ENCODE results near the gene PDLIM5. TPM values are rescaled to one million over a fixed set of nuclear protein-coding genes. Genes with fewer than 3 reads are reported as not detected.

Gene PDLIM5
- total and polyA plus RNA-seq, 2 of the 8 experiments (the other 6 are each of a cell fraction or from before 2014, with no cell fraction given): 37.3 to 62.1 TPM

DNA sequence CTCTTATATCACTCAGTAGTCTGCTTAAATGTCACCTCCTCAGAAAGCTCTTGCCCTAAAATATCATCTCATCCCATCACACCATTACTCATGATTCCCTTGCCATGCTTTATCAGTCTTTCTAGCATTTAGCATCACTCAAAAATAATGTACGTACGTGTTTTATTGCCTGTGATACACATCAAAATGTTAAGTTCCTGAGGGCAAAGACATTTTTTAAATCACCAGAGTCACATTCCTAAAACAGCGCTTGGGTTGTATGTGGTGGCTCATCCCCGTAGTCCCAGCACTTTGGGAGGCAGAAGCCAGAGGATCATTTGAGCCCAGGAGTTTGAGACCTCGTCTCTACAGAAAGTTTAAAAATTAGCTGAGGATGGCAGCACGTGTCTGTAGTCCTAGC, 21.3 kb upstream of the PDLIM5 start:
- WGBS, 2 experiments (ENCODE audit: extremely low coverage in 1 of 2, insufficient coverage in 1 of 2, insufficient read length in 1 of 2, insufficient replicate concordance in 2 of 2, low coverage in 1 of 2, low lambda C conversion rate in 2 of 2, missing lambda C conversion rate in 1 of 2): 82% methylated on average over 6 of the region's 6 CpGs; no CpG with 5 or more reads in 1 of the 2 experiments
- no peak overlapping the region for H4K5ac ChIP-seq (ENCODE audit: insufficient read length, low read depth, low read length)
- no peak overlapping the region for H4K8ac ChIP-seq (ENCODE audit: extremely low read depth, insufficient read depth, low read length)
- H2AFZ ChIP-seq (ENCODE audit: low read length): no peak overlapping the region
- no peak overlapping the region for H3K27ac ChIP-seq (ENCODE audit: low read depth, low read length)
- POLR2A ChIA-PET (ENCODE audit: partially characterized antibody): no interaction called here
- no peak overlapping the region for H3K14ac ChIP-seq (ENCODE audit: insufficient read length)
- H3K4ac ChIP-seq (replicated peaks; ENCODE audit: insufficient read length, low read depth, low read length): no peak overlapping the region
- no peak overlapping the region for H2BK120ac ChIP-seq (replicated peaks; ENCODE audit: low read depth, low read length)
- H3K4me3 ChIP-seq (ENCODE audit: extremely low read depth in 1 of 4, insufficient read depth in 2 of 4, low read depth in 3 of 4, low read length in 4 of 4): no peak overlapping the region
- H4K20me1 ChIP-seq (replicated peaks in 1 of 2; ENCODE audit: control insufficient read depth in 1 of 2, insufficient read depth in 2 of 2, low read length in 2 of 2): no peaks in the 10 kb centered on the region
- no peak overlapping the region for H2BK12ac ChIP-seq (ENCODE audit: low read depth, low read length)
- no peak overlapping the region for H4K91ac ChIP-seq (replicated peaks; ENCODE audit: insufficient read length, low read length)
- no peak for DNase-seq (ENCODE audit: low read depth in 1 of 2, low spot score in 2 of 2)
- FAIRE-seq: no peak
- H3K79me2 ChIP-seq (ENCODE audit: control insufficient read depth in 1 of 2, insufficient read depth in 2 of 2, low read length in 2 of 2): no peaks in the 10 kb centered on the region
- H3K4me2 ChIP-seq (ENCODE audit: insufficient read depth in 1 of 2, low read depth in 2 of 2, low read length in 2 of 2): no peak overlapping the region
- peak overlapping the region; percentile 19 for H3K56ac ChIP-seq (replicated peaks; ENCODE audit: insufficient read length, low read depth, low read length)
- no peak overlapping the region for H2AK5ac ChIP-seq (ENCODE audit: low read depth, low read length)
- H3K23ac ChIP-seq (ENCODE audit: insufficient read length): no peak overlapping the region
- H3K18ac ChIP-seq (ENCODE audit: extremely low read depth, low read length): no peak overlapping the region
- peaks cover 3 to 5% of the 10 kb centered on the region in 2 experiments; a peak in 2 of 4 replicates for H3K9me3 ChIP-seq (ENCODE audit: insufficient read depth in 2 of 2, low read depth in 1 of 2, low read length in 1 of 2)
- no peaks in the 10 kb centered on the region for H3K4me1 ChIP-seq (replicated peaks in 1 of 4; ENCODE audit: control insufficient read depth in 3 of 4, insufficient read depth in 4 of 4, low read length in 3 of 4)
- no peaks in the 10 kb centered on the region for H3K79me1 ChIP-seq (ENCODE audit: low read depth, low read length)
- CTCF ChIA-PET (ENCODE audit: partially characterized antibody): interaction anchor here (0.6 to 1.3 kb wide), 4 partner anchors 13 to 41 kb away, joined by 3 to 4 read pairs (median 3); no protein-coding TSS in a partner anchor
- no peak overlapping the region for H2BK5ac ChIP-seq (ENCODE audit: low read depth, low read length)
- no peak overlapping the region for H2BK15ac ChIP-seq (ENCODE audit: low read length)
- H3K36me3 ChIP-seq (ENCODE audit: control insufficient read depth in 2 of 4, insufficient read depth in 4 of 4, low read length in 3 of 4): no peaks in the 10 kb centered on the region
- H3K9ac ChIP-seq (replicated peaks in 1 of 4; ENCODE audit: extremely low read depth in 1 of 4, low read depth in 3 of 4, low read length in 3 of 4): no peak overlapping the region
- no peaks in the 10 kb centered on the region for H3K23me2 ChIP-seq (ENCODE audit: low read depth, low read length)
- H2BK20ac ChIP-seq (ENCODE audit: low read length): no peak overlapping the region
- H3K27me3 ChIP-seq (replicated peaks in 1 of 4; ENCODE audit: control insufficient read depth in 3 of 4, extremely low read depth in 1 of 4, insufficient read depth in 3 of 4, low read length in 3 of 4): no peaks in the 10 kb centered on the region
- TF ChIP-seq KDM4A (IDR thresholded peaks at IDR 0.05; ENCODE audit: low read depth, low read length, severe bottlenecking) (no peak), RBBP5 (IDR thresholded peaks at IDR 0.05; ENCODE audit: borderline replicate concordance, low read depth, low read length) (no peak), CBX8 (IDR thresholded peaks at IDR 0.05; ENCODE audit: borderline replicate concordance, low read depth, low read length) (no peak), CREB1 (IDR thresholded peaks at IDR 0.05) (no peak), TAF7 (optimal IDR thresholded peaks at IDR 0.05; ENCODE audit: borderline replicate concordance, low read depth, low read length) (no peak), USF2 (IDR thresholded peaks at IDR 0.05; ENCODE audit: low read length) (no peak), KDM5A (IDR thresholded peaks at IDR 0.05; ENCODE audit: low read length) (no peak), HDAC2 (IDR thresholded peaks at IDR 0.05; ENCODE audit: borderline replicate concordance in 1 of 2, low read depth in 2 of 2, low read length in 2 of 2) (no peak), CEBPB (IDR thresholded peaks at IDR 0.05; ENCODE audit: low read depth, low read length) (no peak), NRF1 (IDR thresholded peaks at IDR 0.05; ENCODE audit: low read depth, low read length) (no peak), CHD2 (IDR thresholded peaks at IDR 0.05; ENCODE audit: low read length) (no peak), ASH2L (IDR thresholded peaks at IDR 0.05; ENCODE audit: low read length) (no peak), BACH1 (IDR thresholded peaks at IDR 0.05; ENCODE audit: low read length) (no peak)
- TF ChIP-seq, protein P1, sequence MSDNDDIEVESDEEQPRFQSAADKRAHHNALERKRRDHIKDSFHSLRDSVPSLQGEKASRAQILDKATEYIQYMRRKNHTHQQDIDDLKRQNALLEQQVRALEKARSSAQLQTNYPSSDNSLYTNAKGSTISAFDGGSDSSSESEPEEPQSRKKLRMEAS (IDR thresholded peaks at IDR 0.05): no peak

All from H1 (cell line).